Astrocyte (in vitro differentiated cells and primary cell): ENCODE measurements around the gene SARS2. TPM values are rescaled to one million over a fixed set of nuclear protein-coding genes. Genes with fewer than 3 reads are reported as not detected.

Experiments
- DNase-seq: peaks from one replicate; pipeline ENCODE4 v3.0.0-alpha.2; 2010; ENCODE audit warnings: low read depth
- FAIRE-seq: peaks from 2 replicates; lab custom pipeline; 2011; peaks lifted over from hg19 to GRCh38; lab: Jason Lieb, UNC
- H2AFZ ChIP-seq: 2 replicates; pipeline ENCODE4 v1.6.0; 2012; ENCODE audit warnings: low read depth, low read length, inconsistent platforms
- H3K27ac ChIP-seq: 2 replicates; pipeline ENCODE4 v1.5.1; 2011; ENCODE audit warnings: low read depth, low read length, inconsistent platforms
- H3K27me3 ChIP-seq: 2 replicates; pipeline ENCODE4 v1.6.0; 2011; ENCODE audit warnings: low read length, inconsistent platforms; ENCODE audit not compliant: insufficient read depth
- H3K36me3 ChIP-seq: 2 replicates; pipeline ENCODE4 v1.5.1; 2011; ENCODE audit warnings: low read length, inconsistent platforms; ENCODE audit not compliant: insufficient read depth
- H3K4me1 ChIP-seq: 2 replicates; pipeline ENCODE4 v1.5.1; 2011; ENCODE audit warnings: low read length, inconsistent platforms; ENCODE audit not compliant: insufficient read depth
- H3K4me2 ChIP-seq: 2 replicates; pipeline ENCODE4 v1.6.0; 2012; ENCODE audit warnings: low read length, inconsistent platforms
- H3K4me3 ChIP-seq: 2 replicates; pipeline ENCODE4 v1.5.1; 2011; ENCODE audit warnings: low read depth, mild to moderate bottlenecking, low read length, inconsistent platforms; ENCODE audit not compliant: insufficient read depth
- H3K79me2 ChIP-seq: 2 replicates; pipeline ENCODE4 v1.6.0; 2012; ENCODE audit warnings: mild to moderate bottlenecking, low read length, inconsistent platforms; ENCODE audit not compliant: insufficient read depth
- H3K9ac ChIP-seq: 2 replicates; pipeline ENCODE4 v1.6.0; 2012; ENCODE audit warnings: mild to moderate bottlenecking, low read length, inconsistent platforms
- H3K9me3 ChIP-seq: 2 replicates; pipeline ENCODE4 v1.5.1; 2012; ENCODE audit warnings: low read depth, mild to moderate bottlenecking, low read length, inconsistent platforms; ENCODE audit not compliant: insufficient read depth
- H4K20me1 ChIP-seq: 2 replicates; pipeline ENCODE4 v1.6.0; 2012; ENCODE audit warnings: low read length, inconsistent platforms; ENCODE audit not compliant: insufficient read depth
- H3K27ac Mint-ChIP-seq: one replicate; pipeline ENCODE4 v1.8.0; 2021; ENCODE audit warnings: mild to moderate bottlenecking, mixed read lengths; ENCODE audit not compliant: unreplicated experiment
- H3K27me3 Mint-ChIP-seq: one replicate; pipeline ENCODE4 v1.8.0; 2021; ENCODE audit warnings: low read depth, mixed read lengths; ENCODE audit not compliant: unreplicated experiment
- H3K36me3 Mint-ChIP-seq: one replicate; pipeline ENCODE4 v1.8.0; 2021; ENCODE audit warnings: low read depth, mixed read lengths; ENCODE audit not compliant: unreplicated experiment
- H3K4me1 Mint-ChIP-seq: one replicate; pipeline ENCODE4 v1.8.0; 2021; ENCODE audit warnings: low read depth, mixed read lengths; ENCODE audit not compliant: unreplicated experiment
- H3K4me3 Mint-ChIP-seq: one replicate; pipeline ENCODE4 v1.8.0; 2021; ENCODE audit warnings: mild to moderate bottlenecking, moderate library complexity, mixed read lengths; ENCODE audit not compliant: unreplicated experiment
- H3K9me3 Mint-ChIP-seq: one replicate; pipeline ENCODE4 v1.8.0; 2021; ENCODE audit warnings: mild to moderate bottlenecking, mixed read lengths; ENCODE audit not compliant: unreplicated experiment
- EZH2 ChIP-seq: IDR thresholded peaks from 2 replicates; pipeline ENCODE4 v1.6.1; 2012; ENCODE audit warnings: mild to moderate bottlenecking, low read length, inconsistent platforms; ENCODE audit not compliant: insufficient read depth
- total RNA-seq: library from RNA; stranded (reverse); gene quantifications from 2 replicates; pipeline ENCODE4 v1.2.1, GENCODE V29; 2021
- TF ChIP-seq, protein P1 (sequence below): IDR thresholded peaks from 2 replicates; pipeline ENCODE4 v1.5.1; 2011; ENCODE audit warnings: low read depth, mild to moderate bottlenecking, inconsistent platforms, low read length, moderate library complexity; ENCODE audit not compliant: insufficient read depth

Gene SARS2
- total RNA-seq, 1 donor from 2014 or later = 24.8 TPM

DNA sequence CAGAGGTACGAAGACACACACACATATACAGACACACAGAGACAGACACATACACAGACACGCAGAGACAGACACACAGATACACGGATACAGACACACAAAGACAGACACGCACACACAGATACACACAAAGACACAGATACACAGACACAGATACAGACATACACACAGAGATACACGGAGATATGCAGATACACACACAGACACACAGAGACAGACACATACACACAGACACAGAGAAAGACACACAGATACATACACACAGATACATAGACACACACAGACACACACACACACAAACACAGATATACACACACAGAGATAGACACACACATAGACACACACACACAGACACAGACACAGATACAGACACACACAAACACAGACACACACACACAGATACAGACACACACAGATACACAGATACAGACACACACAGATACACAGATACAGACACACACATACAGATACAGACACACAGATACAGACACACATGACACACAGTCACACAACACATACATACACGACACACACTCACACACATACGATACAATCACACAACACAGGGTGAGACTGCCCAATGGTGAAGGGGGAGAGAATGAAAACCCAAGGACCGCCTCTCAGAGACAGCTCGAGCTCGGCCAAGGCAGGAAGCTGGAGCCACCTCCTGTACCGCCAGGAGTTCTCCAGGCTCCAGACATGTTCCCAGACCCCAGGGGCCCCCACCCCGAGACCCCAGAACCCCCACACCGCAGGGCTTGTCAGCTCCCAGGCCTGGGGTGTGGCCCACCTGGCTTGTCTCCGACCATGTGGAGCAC, 9.8 kb downstream of the SARS2 start:
- no peak overlapping the region for H3K4me3 ChIP-seq
- peaks cover 4% of the 10 kb centered on the region for H3K36me3 ChIP-seq
- Mint-ChIP-seq H3K27ac (no peak overlapping the region), H3K36me3 (peaks cover 20% of the 10 kb centered on the region), H3K27me3 (no peaks in the 10 kb centered on the region), H3K4me1 (no peaks in the 10 kb centered on the region), H3K9me3 (no peaks in the 10 kb centered on the region), H3K4me3 (no peak overlapping the region)
- H3K4me2 ChIP-seq = no peak overlapping the region
- FAIRE-seq (no peak), DNase-seq (no peak)
- no peaks in the 10 kb centered on the region for H3K79me2 ChIP-seq
- no peak overlapping the region for H3K9ac ChIP-seq
- H3K9me3 ChIP-seq = no peaks in the 10 kb centered on the region
- no peaks in the 10 kb centered on the region for H3K4me1 ChIP-seq
- no peaks in the 10 kb centered on the region for H3K27me3 ChIP-seq
- TF ChIP-seq EZH2 = no peak
- TF ChIP-seq, protein P1, sequence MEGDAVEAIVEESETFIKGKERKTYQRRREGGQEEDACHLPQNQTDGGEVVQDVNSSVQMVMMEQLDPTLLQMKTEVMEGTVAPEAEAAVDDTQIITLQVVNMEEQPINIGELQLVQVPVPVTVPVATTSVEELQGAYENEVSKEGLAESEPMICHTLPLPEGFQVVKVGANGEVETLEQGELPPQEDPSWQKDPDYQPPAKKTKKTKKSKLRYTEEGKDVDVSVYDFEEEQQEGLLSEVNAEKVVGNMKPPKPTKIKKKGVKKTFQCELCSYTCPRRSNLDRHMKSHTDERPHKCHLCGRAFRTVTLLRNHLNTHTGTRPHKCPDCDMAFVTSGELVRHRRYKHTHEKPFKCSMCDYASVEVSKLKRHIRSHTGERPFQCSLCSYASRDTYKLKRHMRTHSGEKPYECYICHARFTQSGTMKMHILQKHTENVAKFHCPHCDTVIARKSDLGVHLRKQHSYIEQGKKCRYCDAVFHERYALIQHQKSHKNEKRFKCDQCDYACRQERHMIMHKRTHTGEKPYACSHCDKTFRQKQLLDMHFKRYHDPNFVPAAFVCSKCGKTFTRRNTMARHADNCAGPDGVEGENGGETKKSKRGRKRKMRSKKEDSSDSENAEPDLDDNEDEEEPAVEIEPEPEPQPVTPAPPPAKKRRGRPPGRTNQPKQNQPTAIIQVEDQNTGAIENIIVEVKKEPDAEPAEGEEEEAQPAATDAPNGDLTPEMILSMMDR = no peak
- H4K20me1 ChIP-seq = peaks cover 8% of the 10 kb centered on the region
- H3K27ac ChIP-seq = no peak overlapping the region
- no peak overlapping the region for H2AFZ ChIP-seq

DNA sequence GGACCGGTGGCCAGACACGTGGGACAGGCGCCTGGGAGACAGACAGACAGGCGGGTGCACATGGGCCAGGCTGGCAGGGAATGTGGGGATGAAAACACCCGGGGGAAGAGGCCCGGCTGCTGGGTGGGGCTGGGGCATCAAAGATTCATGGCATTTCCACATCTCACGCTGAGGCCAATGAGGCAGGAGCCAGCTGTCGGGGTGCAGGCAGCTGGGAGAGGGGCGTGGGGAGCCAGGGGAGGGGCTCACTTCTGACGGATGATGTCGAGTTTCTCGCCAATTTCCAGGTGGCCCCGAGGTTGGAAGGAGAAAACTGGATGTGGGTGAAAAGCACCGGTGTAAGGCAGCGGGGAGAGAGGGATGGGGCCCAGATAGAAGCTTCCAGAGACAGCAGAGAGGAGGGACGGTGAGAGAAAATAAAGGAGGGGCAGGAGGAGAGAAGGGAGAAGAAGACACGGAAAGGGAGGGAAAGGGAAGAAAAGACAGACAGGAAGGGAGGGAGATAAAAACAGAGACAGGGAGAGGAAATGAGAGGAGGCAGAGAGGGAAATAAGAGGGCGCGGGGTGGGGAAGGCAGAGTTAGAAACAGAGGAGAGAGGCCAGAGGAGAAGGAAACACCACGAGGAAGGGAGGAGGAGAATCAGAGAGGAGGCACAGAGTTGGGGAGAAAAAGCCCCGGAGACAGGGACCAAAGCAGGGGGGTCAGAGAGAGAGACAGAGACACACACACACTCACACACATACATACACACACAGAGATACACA, 10.5 kb downstream of the SARS2 start:
- Histone ChIP-seq H3K4me3 (no peak overlapping the region), H4K20me1 (peaks cover 8% of the 10 kb centered on the region), H3K4me2 (no peak overlapping the region), H2AFZ (no peak overlapping the region), H3K36me3 (peaks cover 4% of the 10 kb centered on the region), H3K27me3 (no peaks in the 10 kb centered on the region), H3K79me2 (no peaks in the 10 kb centered on the region), H3K4me1 (no peaks in the 10 kb centered on the region), H3K9ac (no peak overlapping the region), H3K27ac (no peak overlapping the region), H3K9me3 (no peaks in the 10 kb centered on the region)
- Mint-ChIP-seq H3K36me3 (peaks cover 20% of the 10 kb centered on the region), H3K9me3 (no peaks in the 10 kb centered on the region), H3K27ac (no peak overlapping the region), H3K27me3 (no peaks in the 10 kb centered on the region), H3K4me3 (no peak overlapping the region), H3K4me1 (no peaks in the 10 kb centered on the region)
- FAIRE-seq (no peak), DNase-seq (no peak)
- no peak for TF ChIP-seq EZH2
- TF ChIP-seq, protein P1 = no peak
